Nephron progenitor cell (in vitro differentiated cells): ENCODE results near the gene OR10Z1.

Experiments
- DNase-seq: peaks from one replicate; pipeline ENCODE4 v3.0.0; 2021
- H3K27ac Mint-ChIP-seq: 2 replicates; pipeline ENCODE4 v1.8.0; 2021; ENCODE audit warnings: mild to moderate bottlenecking, moderate library complexity, mixed read lengths
- H3K27me3 Mint-ChIP-seq: 2 replicates; pipeline ENCODE4 v1.8.0; 2021; ENCODE audit warnings: mild to moderate bottlenecking, low read depth, mixed read lengths; ENCODE audit not compliant: poor library complexity
- H3K36me3 Mint-ChIP-seq: 2 replicates; pipeline ENCODE4 v1.8.0; 2021; ENCODE audit warnings: low read depth, mixed read lengths
- H3K4me1 Mint-ChIP-seq: 2 replicates; pipeline ENCODE4 v1.8.0; 2021; ENCODE audit warnings: mixed read lengths
- H3K4me3 Mint-ChIP-seq: 2 replicates; pipeline ENCODE4 v1.8.0; 2021; ENCODE audit warnings: mild to moderate bottlenecking, moderate library complexity, mixed read lengths
- H3K9me3 Mint-ChIP-seq: 2 replicates; pipeline ENCODE4 v1.8.0; 2021; ENCODE audit warnings: mild to moderate bottlenecking, moderate library complexity, mixed read lengths
- CTCF ChIP-seq: fragments of 200-600 bp; sonication (generic); IDR thresholded peaks from 2 replicates; pipeline ENCODE4 v1.5.0; 2021; ENCODE audit warnings: antibody characterized with exemption

The OR10Z1 gene

GRCh38 chr1:158577561-158577960 is 27.5 kb upstream of the OR10Z1 start:
- no peaks in the 10 kb centered on the region for H3K9me3 Mint-ChIP-seq
- DNase-seq = no peak
- no peaks in the 10 kb centered on the region for H3K4me1 Mint-ChIP-seq
- H3K36me3 Mint-ChIP-seq = no peaks in the 10 kb centered on the region
- H3K27me3 Mint-ChIP-seq = peaks cover 6% of the 10 kb centered on the region
- no peak for TF ChIP-seq CTCF
- H3K4me3 Mint-ChIP-seq = no peak overlapping the region
- no peak overlapping the region for H3K27ac Mint-ChIP-seq

- H3K27me3 Mint-ChIP-seq = peaks cover 5% of the 10 kb centered on the region
- H3K36me3 Mint-ChIP-seq = no peaks in the 10 kb centered on the region
- no peak within 1 kb of the TSS for H3K4me3 Mint-ChIP-seq
- no peak for DNase-seq
- H3K4me1 Mint-ChIP-seq = peaks cover 6% of the 10 kb centered on the region
- H3K9me3 Mint-ChIP-seq = no peaks in the 10 kb centered on the region
- H3K27ac Mint-ChIP-seq = no peak within 1 kb of the TSS
- TF ChIP-seq CTCF = no peak
Measured at GRCh38 chr1:158579733-158580132, 25.3 kb upstream of the OR10Z1 start, which contains the start of gene OR10X1. Gene OR10X1 (minus strand): TSS chr1:158579899. CDS start chr1:158579899, 0 bp downstream.

- Mint-ChIP-seq H3K4me3 (no peak overlapping the region), H3K4me1 (peaks cover 6% of the 10 kb centered on the region), H3K27me3 (no peaks in the 10 kb centered on the region), H3K27ac (no peak overlapping the region), H3K36me3 (no peaks in the 10 kb centered on the region), H3K9me3 (peaks cover 8% of the 10 kb centered on the region)
- TF ChIP-seq CTCF = no peak
- DNase-seq = no peak
Measured at GRCh38 chr1:158583962-158584361, 21.1 kb upstream of the OR10Z1 start.

GRCh38 chr1:158586942-158587341 is 18.1 kb upstream of the OR10Z1 start:
- DNase-seq = no peak
- Mint-ChIP-seq H3K27me3 (no peaks in the 10 kb centered on the region), H3K4me3 (no peak overlapping the region), H3K4me1 (peaks cover 6% of the 10 kb centered on the region), H3K36me3 (no peaks in the 10 kb centered on the region), H3K9me3 (peaks cover 8% of the 10 kb centered on the region), H3K27ac (no peak overlapping the region)
- TF ChIP-seq CTCF = no peak

- TF ChIP-seq CTCF = no peak
- no peaks in the 10 kb centered on the region for H3K36me3 Mint-ChIP-seq
- no peak overlapping the region for H3K4me3 Mint-ChIP-seq
- H3K27ac Mint-ChIP-seq = no peak overlapping the region
- H3K4me1 Mint-ChIP-seq = no peaks in the 10 kb centered on the region
- H3K9me3 Mint-ChIP-seq = peaks cover 26% of the 10 kb centered on the region
- no peak for DNase-seq
- H3K27me3 Mint-ChIP-seq = peaks cover 19% of the 10 kb centered on the region
Measured at GRCh38 chr1:158600735-158601134, 4.3 kb upstream of the OR10Z1 start.

GRCh38 chr1:158607296-158607695 is 2.2 kb downstream of the OR10Z1 start:
- H3K27me3 Mint-ChIP-seq = peaks cover 3% of the 10 kb centered on the region
- H3K36me3 Mint-ChIP-seq = no peaks in the 10 kb centered on the region
- H3K27ac Mint-ChIP-seq = no peak overlapping the region
- TF ChIP-seq CTCF = no peak
- no peak for DNase-seq
- H3K4me1 Mint-ChIP-seq = no peaks in the 10 kb centered on the region
- no peaks in the 10 kb centered on the region for H3K9me3 Mint-ChIP-seq
- no peak overlapping the region for H3K4me3 Mint-ChIP-seq
